ENCODE measurements around the gene KCNH1.

DNA sequence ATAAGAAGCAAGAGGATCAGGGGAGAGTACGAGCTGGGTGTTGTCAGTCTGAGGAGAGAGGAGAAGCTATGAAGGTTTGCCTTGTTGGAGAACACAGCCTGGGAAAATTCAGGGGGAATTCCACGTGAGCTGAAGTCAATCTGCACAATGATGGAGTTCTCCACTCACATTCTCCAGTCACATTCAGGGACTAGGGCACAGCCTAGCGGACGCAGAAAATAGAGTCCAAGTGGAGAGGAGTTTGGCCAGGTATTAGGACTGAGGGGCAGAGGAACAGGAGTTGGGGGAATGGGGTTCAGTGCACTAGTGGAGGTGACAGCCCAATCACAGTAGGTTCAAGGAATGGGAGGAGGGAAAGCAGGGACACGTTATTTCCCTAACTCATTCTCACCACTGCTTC is 124.0 kb downstream of the KCNH1 start:
- TF ChIP-seq POLR2A (IDR thresholded peaks at IDR 0.05; ENCODE audit: low read depth, low read length) (no peak), SMC3 (IDR thresholded peaks at IDR 0.05; ENCODE audit: low read depth, low read length) (no peak), MAZ (IDR thresholded peaks at IDR 0.05; ENCODE audit: borderline replicate concordance, low read depth, low read length) (no peak), NFE2L2 (IDR thresholded peaks at IDR 0.05; ENCODE audit: low read depth, low read length) (no peak), CEBPB (IDR thresholded peaks at IDR 0.05; ENCODE audit: low read depth, low read length) (no peak), CHD1 (IDR thresholded peaks at IDR 0.05; ENCODE audit: low read depth, low read length) (no peak), RCOR1 (IDR thresholded peaks at IDR 0.05; ENCODE audit: insufficient replicate concordance, low read length) (no peak)
- TF ChIP-seq, protein P1, sequence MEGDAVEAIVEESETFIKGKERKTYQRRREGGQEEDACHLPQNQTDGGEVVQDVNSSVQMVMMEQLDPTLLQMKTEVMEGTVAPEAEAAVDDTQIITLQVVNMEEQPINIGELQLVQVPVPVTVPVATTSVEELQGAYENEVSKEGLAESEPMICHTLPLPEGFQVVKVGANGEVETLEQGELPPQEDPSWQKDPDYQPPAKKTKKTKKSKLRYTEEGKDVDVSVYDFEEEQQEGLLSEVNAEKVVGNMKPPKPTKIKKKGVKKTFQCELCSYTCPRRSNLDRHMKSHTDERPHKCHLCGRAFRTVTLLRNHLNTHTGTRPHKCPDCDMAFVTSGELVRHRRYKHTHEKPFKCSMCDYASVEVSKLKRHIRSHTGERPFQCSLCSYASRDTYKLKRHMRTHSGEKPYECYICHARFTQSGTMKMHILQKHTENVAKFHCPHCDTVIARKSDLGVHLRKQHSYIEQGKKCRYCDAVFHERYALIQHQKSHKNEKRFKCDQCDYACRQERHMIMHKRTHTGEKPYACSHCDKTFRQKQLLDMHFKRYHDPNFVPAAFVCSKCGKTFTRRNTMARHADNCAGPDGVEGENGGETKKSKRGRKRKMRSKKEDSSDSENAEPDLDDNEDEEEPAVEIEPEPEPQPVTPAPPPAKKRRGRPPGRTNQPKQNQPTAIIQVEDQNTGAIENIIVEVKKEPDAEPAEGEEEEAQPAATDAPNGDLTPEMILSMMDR (conservative IDR thresholded peaks at IDR 0.05; ENCODE audit: low read depth, low read length) = no peak
- TF ChIP-seq, protein P2, sequence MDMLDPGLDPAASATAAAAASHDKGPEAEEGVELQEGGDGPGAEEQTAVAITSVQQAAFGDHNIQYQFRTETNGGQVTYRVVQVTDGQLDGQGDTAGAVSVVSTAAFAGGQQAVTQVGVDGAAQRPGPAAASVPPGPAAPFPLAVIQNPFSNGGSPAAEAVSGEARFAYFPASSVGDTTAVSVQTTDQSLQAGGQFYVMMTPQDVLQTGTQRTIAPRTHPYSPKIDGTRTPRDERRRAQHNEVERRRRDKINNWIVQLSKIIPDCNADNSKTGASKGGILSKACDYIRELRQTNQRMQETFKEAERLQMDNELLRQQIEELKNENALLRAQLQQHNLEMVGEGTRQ (IDR thresholded peaks at IDR 0.05; ENCODE audit: low read depth, low read length) = no peak
- TF ChIP-seq, protein P3, sequence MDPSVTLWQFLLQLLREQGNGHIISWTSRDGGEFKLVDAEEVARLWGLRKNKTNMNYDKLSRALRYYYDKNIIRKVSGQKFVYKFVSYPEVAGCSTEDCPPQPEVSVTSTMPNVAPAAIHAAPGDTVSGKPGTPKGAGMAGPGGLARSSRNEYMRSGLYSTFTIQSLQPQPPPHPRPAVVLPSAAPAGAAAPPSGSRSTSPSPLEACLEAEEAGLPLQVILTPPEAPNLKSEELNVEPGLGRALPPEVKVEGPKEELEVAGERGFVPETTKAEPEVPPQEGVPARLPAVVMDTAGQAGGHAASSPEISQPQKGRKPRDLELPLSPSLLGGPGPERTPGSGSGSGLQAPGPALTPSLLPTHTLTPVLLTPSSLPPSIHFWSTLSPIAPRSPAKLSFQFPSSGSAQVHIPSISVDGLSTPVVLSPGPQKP (IDR thresholded peaks at IDR 0.05; ENCODE audit: borderline replicate concordance, low read depth, low read length) = no peak
